Measurements from ENCODE around the gene FSTL3.
"Not testable (repeated sequence)": the region's sequence is repeated elsewhere in the genome, so short reads cannot be mapped to it uniquely, and the experiment has no call there.

FSTL3 gene

DNA sequence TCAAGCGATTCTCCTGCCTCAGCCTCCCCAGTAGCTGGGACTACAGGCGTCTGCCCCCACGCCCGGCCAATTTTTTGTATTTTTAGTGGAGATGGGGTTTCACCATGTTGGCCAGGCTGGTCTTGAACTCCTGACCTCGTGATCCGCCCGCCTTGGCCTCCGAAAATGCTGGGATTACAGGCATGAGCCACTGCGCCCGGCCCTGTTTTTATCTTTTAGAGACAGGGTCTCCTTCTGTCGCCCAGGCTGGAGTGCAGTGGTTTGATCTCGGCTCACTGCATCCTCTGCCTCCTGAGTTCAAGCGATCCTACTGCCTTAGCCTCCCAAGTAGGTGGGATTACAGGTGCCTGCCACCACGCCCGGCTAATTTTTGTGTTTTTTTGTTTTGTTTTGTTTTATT lies 22.3 kb downstream of the FSTL3 start:
- not testable (repeated sequence) for H3K36me3 ChIP-seq (ENCODE audit: insufficient read depth, low read depth, low read length); H3K9me3 ChIP-seq (ENCODE audit: insufficient read depth, low read depth, low read length); H3K4me1 ChIP-seq (ENCODE audit: insufficient read depth, low read length); H3K27ac ChIP-seq (ENCODE audit: low read length); H3K27me3 ChIP-seq (ENCODE audit: insufficient read depth, low read length); H3K9ac ChIP-seq (ENCODE audit: low read depth, low read length); H3K4me3 ChIP-seq (ENCODE audit: low read length)

DNA sequence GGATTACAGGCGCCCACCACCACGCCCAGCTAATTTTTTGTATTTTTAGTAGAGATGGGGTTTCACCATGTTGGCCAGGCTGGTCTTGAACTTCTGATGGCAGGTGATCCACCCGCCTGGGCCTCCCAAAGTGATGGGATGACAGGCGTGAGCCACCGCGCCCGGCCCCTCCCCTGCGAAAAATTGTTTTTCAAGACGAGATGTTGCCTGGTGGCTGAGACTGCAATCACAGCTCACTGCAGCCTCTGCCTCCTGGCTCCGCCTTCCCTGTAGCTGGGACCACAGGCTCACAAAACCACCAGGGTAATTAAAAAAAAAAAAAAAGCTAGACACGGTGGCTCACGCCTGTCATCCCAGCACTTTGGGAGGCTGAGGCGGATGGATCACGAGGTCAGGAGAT lies 23.7 kb downstream of the FSTL3 start:
- not testable (repeated sequence) for H3K9ac ChIP-seq (ENCODE audit: low read depth, low read length); H3K27me3 ChIP-seq (ENCODE audit: insufficient read depth, low read length); H3K36me3 ChIP-seq (ENCODE audit: insufficient read depth, low read depth, low read length); H3K4me1 ChIP-seq (ENCODE audit: insufficient read depth, low read length); H3K4me3 ChIP-seq (ENCODE audit: low read length); H3K9me3 ChIP-seq (ENCODE audit: insufficient read depth, low read depth, low read length); H3K27ac ChIP-seq (ENCODE audit: low read length)

DNA sequence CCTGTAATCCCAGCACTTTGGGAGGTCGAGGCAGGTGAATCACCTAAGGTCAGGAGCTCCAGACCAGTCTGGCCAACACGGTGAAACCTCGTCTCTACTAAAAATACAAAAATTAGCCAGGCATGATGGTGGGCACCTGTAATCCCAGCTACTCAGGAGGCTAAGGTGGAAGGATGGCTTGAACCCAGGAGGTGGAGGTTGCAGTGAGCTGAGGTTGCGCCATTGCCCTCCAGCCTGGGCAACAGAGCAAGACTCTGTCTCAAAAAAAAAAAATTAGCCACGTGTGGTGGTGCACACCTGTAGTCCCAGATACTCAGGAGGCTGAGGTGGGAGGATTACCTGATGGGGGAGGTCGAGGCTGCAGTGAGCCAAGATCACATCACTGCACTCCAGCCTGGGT lies 26.7 kb downstream of the FSTL3 start:
- not testable (repeated sequence) for H3K27me3 ChIP-seq (ENCODE audit: insufficient read depth, low read length); H3K27ac ChIP-seq (ENCODE audit: low read length); H3K36me3 ChIP-seq (ENCODE audit: insufficient read depth, low read depth, low read length); H3K4me3 ChIP-seq (ENCODE audit: low read length); H3K9ac ChIP-seq (ENCODE audit: low read depth, low read length); H3K4me1 ChIP-seq (ENCODE audit: insufficient read depth, low read length); H3K9me3 ChIP-seq (ENCODE audit: insufficient read depth, low read depth, low read length)

DNA sequence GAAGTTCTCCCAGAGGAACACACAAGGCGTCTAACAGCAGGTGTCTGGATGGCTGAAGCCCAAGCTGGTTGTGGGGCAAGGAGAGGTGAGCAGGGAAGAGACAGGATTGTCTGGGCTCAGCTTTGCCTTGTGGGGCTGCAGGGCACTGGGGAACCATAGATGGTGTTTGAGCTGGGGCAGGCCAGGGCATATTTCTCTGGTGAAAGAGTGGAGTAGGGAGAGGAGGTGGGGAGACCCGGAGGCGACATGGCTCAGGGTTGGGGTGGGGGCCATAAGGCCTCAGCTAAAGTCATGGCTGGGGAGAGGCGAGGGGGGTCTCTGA lies 27.1 kb downstream of the FSTL3 start:
- Histone ChIP-seq H3K4me1 (ENCODE audit: insufficient read depth, low read length) (no peaks in the 10 kb centered on the region), H3K36me3 (ENCODE audit: insufficient read depth, low read depth, low read length) (no peaks in the 10 kb centered on the region), H3K27ac (ENCODE audit: low read length) (no peak overlapping the region), H3K27me3 (ENCODE audit: insufficient read depth, low read length) (peaks cover 11% of the 10 kb centered on the region; the same call in 1 of the 2 replicates), H3K9me3 (ENCODE audit: insufficient read depth, low read depth, low read length) (no peaks in the 10 kb centered on the region), H3K4me3 (ENCODE audit: low read length) (peak overlapping the region; percentile 57), H3K9ac (ENCODE audit: low read depth, low read length) (no peak overlapping the region)

DNA sequence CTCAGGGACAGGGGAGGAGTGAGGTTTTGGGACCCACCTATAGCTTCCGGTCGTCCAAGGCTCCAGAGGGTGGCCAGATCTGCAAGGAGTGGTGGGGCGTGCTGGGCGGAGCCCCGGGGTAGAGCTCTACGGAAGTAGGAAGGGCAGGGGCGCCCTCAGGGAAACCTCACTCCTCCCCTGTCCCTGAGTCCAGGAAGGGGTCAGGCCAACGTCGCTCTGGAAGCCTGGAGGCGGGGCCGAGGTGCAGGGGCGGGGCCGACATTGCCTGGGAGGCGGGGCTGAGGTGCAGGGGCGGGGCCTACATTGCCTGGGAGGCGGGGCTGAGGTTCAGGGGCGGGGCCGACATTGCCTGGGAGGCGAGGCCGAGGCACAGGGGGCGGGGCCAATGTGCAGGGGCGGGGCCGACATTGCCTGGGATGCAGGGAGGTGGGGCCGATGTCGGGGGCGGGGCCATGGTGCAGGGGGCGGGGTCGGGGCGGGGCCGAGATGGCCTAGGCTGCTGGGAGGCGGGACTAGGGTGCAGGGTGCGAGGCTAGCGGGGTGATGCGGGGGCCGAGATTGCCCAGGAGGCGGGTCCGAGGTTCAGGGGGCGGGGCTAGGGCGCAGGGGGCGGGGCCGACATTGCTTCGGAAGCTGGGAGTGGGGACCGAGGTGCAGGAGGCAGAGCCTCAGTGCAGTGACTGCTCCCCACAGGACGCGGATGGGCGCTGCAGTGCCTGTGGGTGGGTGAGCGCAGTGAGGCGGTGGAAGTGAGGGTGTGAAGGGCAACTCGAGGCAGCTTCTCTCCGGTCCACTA lies 27.7 kb downstream of the FSTL3 start:
- Histone ChIP-seq H3K4me3 (ENCODE audit: low read length) (peak overlapping the region; percentile 63), H3K36me3 (ENCODE audit: insufficient read depth, low read depth, low read length) (no peaks in the 10 kb centered on the region), H3K27me3 (ENCODE audit: insufficient read depth, low read length) (peaks cover 13% of the 10 kb centered on the region; the same call in 1 of the 2 replicates), H3K9ac (ENCODE audit: low read depth, low read length) (no peak overlapping the region), H3K27ac (ENCODE audit: low read length) (no peak overlapping the region), H3K9me3 (ENCODE audit: insufficient read depth, low read depth, low read length) (no peaks in the 10 kb centered on the region), H3K4me1 (ENCODE audit: insufficient read depth, low read length) (no peaks in the 10 kb centered on the region)

DNA sequence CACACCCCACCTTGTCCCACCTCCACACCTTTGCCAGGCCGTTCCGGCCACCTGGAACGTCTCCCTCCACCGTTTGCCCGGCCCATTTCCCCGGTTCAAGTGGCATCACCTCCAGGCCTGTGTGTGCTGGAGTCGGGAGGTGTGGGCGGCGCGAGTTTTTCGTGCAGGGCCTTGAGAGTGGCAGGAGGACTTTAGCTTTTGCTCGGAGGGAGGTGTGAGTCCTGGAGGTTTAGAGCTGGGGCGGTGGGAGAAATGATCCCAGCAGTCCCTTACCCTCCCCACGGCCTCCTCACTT lies 28.2 kb downstream of the FSTL3 start:
- no peaks in the 10 kb centered on the region for H3K4me1 ChIP-seq (ENCODE audit: insufficient read depth, low read length)
- H3K27me3 ChIP-seq (ENCODE audit: insufficient read depth, low read length) = peaks cover 14% of the 10 kb centered on the region; the same call in 1 of the 2 replicates
- H3K9ac ChIP-seq (ENCODE audit: low read depth, low read length) = no peak overlapping the region
- no peak overlapping the region for H3K27ac ChIP-seq (ENCODE audit: low read length)
- H3K36me3 ChIP-seq (ENCODE audit: insufficient read depth, low read depth, low read length) = no peaks in the 10 kb centered on the region
- H3K4me3 ChIP-seq (ENCODE audit: low read length) = peak overlapping the region; percentile 63
- no peaks in the 10 kb centered on the region for H3K9me3 ChIP-seq (ENCODE audit: insufficient read depth, low read depth, low read length)

DNA sequence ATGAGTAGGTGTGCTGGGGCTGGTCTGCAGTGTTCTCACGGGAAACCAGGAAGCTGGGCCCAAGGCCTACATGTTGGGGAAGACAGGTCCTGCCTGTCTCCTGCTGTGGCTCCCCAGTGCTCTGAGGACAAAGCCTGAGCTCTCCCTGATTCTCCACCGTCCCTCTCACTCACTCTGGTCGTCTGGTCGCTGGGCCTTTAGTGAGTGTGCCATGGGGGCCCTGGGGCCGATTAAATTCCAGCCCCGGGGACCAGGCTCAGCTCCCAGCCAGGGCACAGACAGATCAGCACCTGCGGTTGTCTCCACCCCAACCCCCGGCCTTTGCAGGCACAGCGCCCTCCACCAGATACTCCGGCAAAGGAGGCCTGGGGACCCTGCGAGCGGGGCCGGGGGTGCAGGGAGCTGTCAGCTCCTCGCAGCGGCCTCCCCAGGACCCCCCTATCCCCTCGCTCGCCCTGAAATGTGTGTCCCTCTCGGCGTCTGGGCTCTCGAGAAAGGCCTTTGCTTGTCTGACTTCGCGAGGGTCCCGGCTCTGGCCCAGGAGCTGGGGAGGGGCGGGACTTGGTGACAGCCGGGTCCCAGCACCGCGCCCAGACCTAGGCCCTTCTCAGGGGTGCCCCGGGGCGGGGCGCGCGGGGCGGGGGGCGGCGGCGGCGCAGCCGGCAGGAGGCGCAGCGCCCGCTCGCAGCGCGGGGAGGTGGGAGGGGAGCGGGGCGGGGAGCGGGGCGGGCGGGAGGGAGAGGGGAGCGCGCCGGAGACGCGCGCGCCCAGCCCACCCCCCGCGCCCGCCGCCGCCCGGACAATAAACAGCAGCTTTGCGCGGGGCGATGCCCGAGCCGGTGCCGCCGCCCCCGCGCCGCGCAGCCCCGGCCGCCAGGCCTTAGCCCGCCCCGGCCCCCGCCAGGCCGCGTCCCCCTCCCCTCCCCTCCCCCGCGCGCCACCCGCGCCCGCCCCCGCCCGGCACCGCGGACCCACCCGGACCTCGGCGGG lies 32.3 kb downstream of the FSTL3 start, which contains the start of gene PALM:
TSS of gene PALM (plus strand) at position 782 of the 990 bp plus-strand sequence. CDS start 212 bp downstream, outside the sequence.
- Histone ChIP-seq H3K27ac (ENCODE audit: low read length) (no peak within 1 kb of the TSS), H3K9ac (ENCODE audit: low read depth, low read length) (no peak within 1 kb of the TSS), H3K4me3 (ENCODE audit: low read length) (peak within 1 kb of the TSS; percentile 58; the same call in 1 of the 2 replicates), H3K4me1 (ENCODE audit: insufficient read depth, low read length) (no peaks in the 10 kb centered on the region), H3K9me3 (ENCODE audit: insufficient read depth, low read depth, low read length) (no peaks in the 10 kb centered on the region), H3K27me3 (ENCODE audit: insufficient read depth, low read length) (peaks cover 24% of the 10 kb centered on the region), H3K36me3 (ENCODE audit: insufficient read depth, low read depth, low read length) (no peaks in the 10 kb centered on the region)

DNA sequence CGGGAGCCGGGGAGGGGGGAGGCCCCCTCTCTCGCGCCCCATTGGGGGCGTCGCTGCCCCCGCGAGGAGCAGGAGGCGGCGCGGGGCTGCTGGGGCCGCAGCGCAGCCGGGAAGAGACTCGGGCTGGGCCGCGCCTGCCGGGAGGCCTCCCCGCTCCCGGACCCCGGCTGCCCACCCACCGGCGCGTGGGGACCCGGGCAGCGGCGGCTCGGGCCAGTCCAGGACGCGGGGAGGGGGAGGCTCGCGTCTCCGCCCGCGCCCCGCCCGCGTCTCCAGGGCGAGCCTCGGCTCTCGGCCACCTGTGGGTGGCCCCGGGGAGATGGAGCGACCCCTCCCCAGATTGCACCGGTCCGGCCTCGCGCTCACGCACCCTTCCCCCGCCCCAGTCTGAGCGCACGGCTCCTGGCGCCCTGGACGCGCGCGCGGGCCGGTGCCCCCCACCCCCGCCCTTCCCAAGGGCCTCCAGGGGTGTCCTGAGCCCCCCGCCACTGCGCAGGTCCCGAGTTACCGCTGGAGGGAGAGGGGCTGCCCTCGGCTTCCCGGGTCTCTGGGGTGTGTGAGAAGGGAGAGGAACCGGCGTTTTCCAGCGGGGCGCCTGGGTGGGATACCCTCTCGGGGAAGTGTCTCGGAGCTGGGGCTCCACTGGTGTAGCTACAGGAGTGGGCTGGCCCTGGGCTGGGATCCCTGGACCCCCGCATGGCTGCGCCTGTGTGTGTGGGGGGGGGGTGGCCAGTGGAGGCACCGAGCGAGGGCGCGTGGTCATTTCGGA lies 33.2 kb downstream of the FSTL3 start:
- H3K27me3 ChIP-seq (ENCODE audit: insufficient read depth, low read length) = peaks cover 24% of the 10 kb centered on the region
- H3K9ac ChIP-seq (ENCODE audit: low read depth, low read length) = no peak overlapping the region
- no peaks in the 10 kb centered on the region for H3K9me3 ChIP-seq (ENCODE audit: insufficient read depth, low read depth, low read length)
- no peak overlapping the region for H3K27ac ChIP-seq (ENCODE audit: low read length)
- H3K4me3 ChIP-seq (ENCODE audit: low read length) = peak overlapping the region; percentile 57; the same call in 1 of the 2 replicates
- H3K4me1 ChIP-seq (ENCODE audit: insufficient read depth, low read length) = no peaks in the 10 kb centered on the region
- H3K36me3 ChIP-seq (ENCODE audit: insufficient read depth, low read depth, low read length) = no peaks in the 10 kb centered on the region

DNA sequence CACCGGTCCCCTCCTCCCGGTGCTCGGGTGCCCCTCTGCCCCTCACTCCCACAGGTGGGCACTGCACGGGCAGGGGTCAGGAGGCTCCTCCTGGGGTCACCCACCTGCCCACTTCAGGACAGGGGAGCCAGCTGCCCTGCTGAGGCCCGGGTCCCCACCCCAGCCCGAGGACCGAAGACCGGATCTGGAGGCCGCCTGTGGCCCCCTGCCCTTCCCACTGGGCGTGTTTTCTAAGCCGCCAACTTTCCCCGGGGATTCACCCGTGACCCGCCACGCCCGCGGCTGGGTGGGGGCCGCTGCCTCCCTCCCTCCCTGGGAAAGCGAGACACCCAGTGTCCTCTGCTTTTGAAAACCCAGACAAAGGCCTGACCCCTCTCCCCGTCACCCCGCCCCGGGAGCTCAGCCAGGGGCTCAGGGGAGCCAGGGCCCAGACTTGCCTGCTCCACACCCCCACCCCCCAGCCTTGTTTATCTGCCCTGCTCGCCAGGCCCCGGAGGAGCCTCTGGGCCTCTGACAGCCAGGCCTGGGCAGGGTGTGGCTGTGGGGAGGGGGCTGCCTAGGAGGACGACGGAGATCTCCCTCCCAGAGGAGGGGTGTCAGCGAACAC lies 33.9 kb downstream of the FSTL3 start:
- H3K27ac ChIP-seq (ENCODE audit: low read length) = no peak overlapping the region
- peak overlapping the region; percentile 57; the same call in 1 of the 2 replicates for H3K4me3 ChIP-seq (ENCODE audit: low read length)
- H3K4me1 ChIP-seq (ENCODE audit: insufficient read depth, low read length) = no peaks in the 10 kb centered on the region

DNA sequence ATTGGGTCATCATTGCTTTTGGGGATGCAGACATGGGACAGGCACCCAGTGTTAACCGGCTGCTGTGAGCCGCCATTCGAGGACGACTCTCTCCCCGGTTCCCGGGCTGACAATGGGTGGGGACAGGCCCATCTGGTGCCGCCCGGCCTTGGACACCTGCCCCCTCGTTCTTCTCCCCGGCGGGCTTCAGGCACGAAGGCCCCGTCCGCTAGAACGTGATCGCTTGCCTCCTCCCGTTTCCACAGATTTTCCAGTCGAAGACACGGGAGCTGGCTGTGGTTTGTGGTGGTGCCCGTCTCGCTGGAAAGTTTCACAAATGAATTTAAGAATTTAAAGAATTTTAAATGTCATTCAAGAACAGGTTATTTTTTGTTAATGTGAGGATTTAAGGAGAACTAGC lies 34.6 kb downstream of the FSTL3 start:
- no peak overlapping the region for H3K27ac ChIP-seq (ENCODE audit: low read length)
- no peak overlapping the region for H3K9ac ChIP-seq (ENCODE audit: low read depth, low read length)
- H3K36me3 ChIP-seq (ENCODE audit: insufficient read depth, low read depth, low read length) = no peaks in the 10 kb centered on the region
- H3K9me3 ChIP-seq (ENCODE audit: insufficient read depth, low read depth, low read length) = no peaks in the 10 kb centered on the region
- H3K4me1 ChIP-seq (ENCODE audit: insufficient read depth, low read length) = no peaks in the 10 kb centered on the region
- H3K4me3 ChIP-seq (ENCODE audit: low read length) = no peak overlapping the region
- H3K27me3 ChIP-seq (ENCODE audit: insufficient read depth, low read length) = peaks cover 24% of the 10 kb centered on the region

More for the DNA sequence above, 33.9 kb downstream of the FSTL3 start:
- Histone ChIP-seq H3K9me3 (ENCODE audit: insufficient read depth, low read depth, low read length) (no peaks in the 10 kb centered on the region), H3K27me3 (ENCODE audit: insufficient read depth, low read length) (peaks cover 24% of the 10 kb centered on the region), H3K9ac (ENCODE audit: low read depth, low read length) (no peak overlapping the region), H3K36me3 (ENCODE audit: insufficient read depth, low read depth, low read length) (no peaks in the 10 kb centered on the region)

DNA sequence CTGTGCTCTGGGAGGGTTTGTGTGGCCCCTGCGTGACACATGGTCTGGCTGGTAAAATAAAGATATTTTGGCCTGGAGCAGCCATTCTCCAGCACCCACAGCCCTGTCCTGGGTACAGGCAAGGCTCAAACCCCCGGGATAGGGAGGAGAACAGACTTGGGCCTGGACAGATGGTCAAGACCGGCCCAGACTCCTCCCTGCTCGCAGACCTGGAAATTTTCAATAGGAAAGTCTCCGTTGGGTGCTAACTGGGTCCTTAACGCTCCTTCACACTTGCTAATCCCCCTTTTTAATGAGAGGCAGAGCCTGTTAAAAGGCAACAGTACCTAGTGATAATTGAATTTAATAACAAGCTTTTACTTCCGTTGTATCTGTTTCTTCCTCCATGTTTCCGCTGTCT lies 35.1 kb downstream of the FSTL3 start:
- H3K27ac ChIP-seq (ENCODE audit: low read length) = no peak overlapping the region
- H3K9me3 ChIP-seq (ENCODE audit: insufficient read depth, low read depth, low read length) = no peaks in the 10 kb centered on the region
- H3K36me3 ChIP-seq (ENCODE audit: insufficient read depth, low read depth, low read length) = no peaks in the 10 kb centered on the region
- H3K27me3 ChIP-seq (ENCODE audit: insufficient read depth, low read length) = peaks cover 24% of the 10 kb centered on the region
- no peaks in the 10 kb centered on the region for H3K4me1 ChIP-seq (ENCODE audit: insufficient read depth, low read length)
- no peak overlapping the region for H3K9ac ChIP-seq (ENCODE audit: low read depth, low read length)
- H3K4me3 ChIP-seq (ENCODE audit: low read length) = no peak overlapping the region

Measured in iPS-20b (cell line).